GM18498 (cell line): ENCODE data around the gene GAGE10.
"Not testable (repeated sequence)": the region's sequence is repeated elsewhere in the genome, so short reads cannot be mapped to it uniquely, and the experiment has no call there.

ENCODE experiments used
- ATAC-seq: cut with Tn5 transposase; IDR thresholded peaks from one replicate; pipeline ENCODE4 v1.9.1; 2021; ENCODE audit warnings: mild to moderate bottlenecking, moderate library complexity; ENCODE audit not compliant: unreplicated experiment

The GAGE10 gene

GRCh38 chrX:49276207-49276606 is 27.2 kb upstream of the GAGE10 start:
- no peak for ATAC-seq

GRCh38 chrX:49276671-49277534 is 26.5 kb upstream of the GAGE10 start:
- no peak for ATAC-seq

GRCh38 chrX:49277535-49277830 is 26.0 kb upstream of the GAGE10 start:
- ATAC-seq, result no peak

GRCh38 chrX:49278081-49278480 is 25.4 kb upstream of the GAGE10 start:
- ATAC-seq, result no peak

GRCh38 chrX:49282647-49283011 is 20.8 kb upstream of the GAGE10 start:
- ATAC-seq, result no peak

- ATAC-seq, result no peak
Observed at GRCh38 chrX:49284212-49284611, 19.2 kb upstream of the GAGE10 start.

GRCh38 chrX:49286136-49286535 is 17.3 kb upstream of the GAGE10 start:
- ATAC-seq, result no peak

GRCh38 chrX:49286581-49286980 is 16.9 kb upstream of the GAGE10 start:
- ATAC-seq, result no peak

GRCh38 chrX:49287665-49288064 is 15.8 kb upstream of the GAGE10 start:
- ATAC-seq, result no peak

- no peak for ATAC-seq
Observed at GRCh38 chrX:49290215-49290614, 13.2 kb upstream of the GAGE10 start.

- ATAC-seq, result peak; percentile 57
Observed at GRCh38 chrX:49291615-49292337, 11.7 kb upstream of the GAGE10 start.

- no peak for ATAC-seq
Observed at GRCh38 chrX:49292400-49293362, 10.8 kb upstream of the GAGE10 start.

GRCh38 chrX:49299293-49299692 is 4.2 kb upstream of the GAGE10 start:
- ATAC-seq, result not testable (repeated sequence)

- no peak for ATAC-seq
Observed at GRCh38 chrX:49300703-49301102, 2.7 kb upstream of the GAGE10 start.

- not testable (repeated sequence) for ATAC-seq
Observed at GRCh38 chrX:49307775-49308174, 4.3 kb downstream of the GAGE10 start.

- ATAC-seq, result no peak
Observed at GRCh38 chrX:49308604-49309269, 5.3 kb downstream of the GAGE10 start.

- no peak for ATAC-seq
Observed at GRCh38 chrX:49309401-49309981, 6.0 kb downstream of the GAGE10 start.

GRCh38 chrX:49310371-49310770 is 6.9 kb downstream of the GAGE10 start:
- no peak for ATAC-seq

- ATAC-seq, result no peak
Observed at GRCh38 chrX:49312176-49312575, 8.7 kb downstream of the GAGE10 start.

GRCh38 chrX:49316085-49316484 is 12.6 kb downstream of the GAGE10 start:
- no peak for ATAC-seq
